HTERT RPE-1 (cell line): Measurements from ENCODE around the gene SUGCT.

ENCODE experiments used
- in situ Hi-C: fragments of 300-500 bp; cut with MboI; formaldehyde crosslinking; loops from 4 replicates; pipeline ENCODE4 v1.14.3; 2020; ENCODE audit warnings: low sequenced_read_pairs

The SUGCT gene

DNA sequence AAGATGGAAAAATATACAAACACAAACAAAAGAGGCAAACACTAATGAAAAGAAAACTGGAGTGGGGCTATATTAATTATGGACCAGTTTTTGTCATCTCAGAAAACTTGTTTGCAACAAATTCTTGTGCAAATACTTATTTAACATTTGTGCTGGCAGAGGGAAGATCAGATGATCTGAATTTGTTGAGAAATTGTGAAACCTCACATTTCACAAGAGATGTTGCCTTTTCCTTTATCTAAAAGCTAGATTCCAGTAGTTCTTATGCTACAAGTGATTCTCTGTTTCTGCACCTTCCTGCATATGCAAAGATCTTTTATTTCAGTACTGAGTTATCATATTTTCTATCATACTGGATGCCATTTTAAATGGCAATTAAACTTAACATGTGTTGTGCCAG is 320.7 kb downstream of the SUGCT start:
- in situ Hi-C loops: no loop called here

DNA sequence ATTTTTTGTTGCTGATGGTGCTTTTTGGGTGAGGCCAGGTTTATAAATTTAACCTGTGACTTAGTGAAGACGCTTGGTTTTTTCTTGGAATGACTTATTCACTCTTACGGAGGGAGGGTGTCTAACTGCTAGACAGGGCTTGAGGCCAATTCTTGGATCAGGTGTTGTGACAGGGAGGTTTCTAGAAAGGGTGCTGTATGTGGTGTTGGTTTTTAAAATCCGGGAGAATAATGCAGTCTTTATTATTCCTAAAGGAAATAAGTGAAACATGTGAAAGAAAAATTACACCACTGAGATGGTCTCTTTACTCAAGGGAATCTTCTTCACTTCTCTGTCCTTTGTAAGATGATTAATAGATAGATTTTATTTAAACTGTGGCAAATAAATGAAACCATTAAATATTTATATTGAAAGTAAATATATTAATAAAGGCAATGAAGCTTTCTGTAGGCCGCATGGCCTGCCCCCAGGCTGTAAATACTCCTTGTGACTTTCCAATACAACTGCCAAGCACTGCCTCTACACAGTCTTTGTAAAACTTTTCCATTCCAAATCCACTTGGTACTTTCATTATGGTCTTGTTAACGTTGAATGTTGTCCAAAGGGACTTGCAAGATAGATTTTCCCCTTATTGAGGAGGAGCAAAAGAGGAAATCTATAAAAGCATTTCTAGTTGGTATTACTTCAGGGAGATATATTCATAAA is 323.1 kb downstream of the SUGCT start:
- in situ Hi-C loops: no loop called here

DNA sequence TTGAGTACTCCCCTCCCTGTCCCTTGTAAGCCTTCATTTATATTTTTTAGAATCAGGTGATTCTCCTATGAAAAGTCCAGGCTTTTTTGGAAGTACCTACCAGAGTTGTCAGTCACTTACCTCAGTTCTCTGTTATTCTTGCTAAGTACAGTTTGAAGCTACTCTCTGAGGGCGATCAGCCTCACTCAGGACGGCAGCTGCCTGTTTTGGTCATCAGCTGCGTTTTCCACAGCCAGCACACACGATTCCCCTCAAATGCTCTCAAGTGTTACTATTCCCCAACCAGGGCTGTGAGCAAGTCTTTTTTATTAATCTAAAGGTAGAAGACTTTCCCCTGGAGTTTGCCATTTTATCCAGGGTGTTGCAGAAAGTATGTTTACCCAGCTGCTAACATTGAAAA is 328.6 kb downstream of the SUGCT start:
- in situ Hi-C loops: no loop called here

DNA sequence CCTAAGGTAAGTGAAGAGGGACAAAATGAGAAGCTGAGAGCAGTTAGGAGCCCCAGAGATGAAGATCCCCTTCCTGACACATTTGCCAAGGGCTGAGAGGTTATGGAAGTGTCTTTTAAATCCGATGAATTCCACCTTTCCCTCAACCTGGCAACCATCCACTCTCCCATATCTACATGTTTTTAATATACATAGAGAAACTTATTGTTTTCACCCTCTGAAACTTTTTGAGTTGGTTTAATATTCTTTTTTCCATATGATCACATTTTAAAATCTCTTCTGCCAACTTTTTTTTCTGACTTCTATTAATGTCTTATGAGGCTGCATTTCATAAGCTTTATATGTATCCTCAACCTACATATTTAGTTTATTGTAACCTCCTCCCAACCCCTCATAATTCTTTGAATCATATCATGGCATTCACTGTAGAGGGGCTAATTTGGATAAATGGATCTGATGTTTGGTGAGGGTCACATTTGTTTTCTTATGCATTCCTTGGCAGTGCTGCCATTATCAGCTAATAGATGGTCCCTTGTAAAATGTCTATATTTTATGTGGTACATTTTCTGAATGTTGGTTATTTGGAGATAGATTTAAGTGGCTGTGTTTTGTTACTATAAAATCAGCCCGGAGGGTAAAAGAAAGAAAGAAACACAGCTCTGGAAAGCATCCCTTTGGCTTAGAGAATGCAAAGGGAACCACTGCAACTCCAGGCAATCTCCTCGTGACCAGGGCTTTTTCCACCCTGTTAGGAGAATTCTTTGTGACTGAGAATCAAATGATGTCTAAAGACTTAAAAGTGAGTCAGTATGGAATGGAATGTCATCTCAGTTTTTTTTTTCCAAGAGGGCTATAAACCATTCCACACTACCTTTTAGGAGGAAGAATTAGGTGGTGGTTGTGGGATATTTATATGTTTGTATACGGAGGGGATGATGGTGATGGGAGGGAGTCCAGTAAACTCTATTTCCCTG is 334.4 kb downstream of the SUGCT start:
- in situ Hi-C loops: no loop called here

DNA sequence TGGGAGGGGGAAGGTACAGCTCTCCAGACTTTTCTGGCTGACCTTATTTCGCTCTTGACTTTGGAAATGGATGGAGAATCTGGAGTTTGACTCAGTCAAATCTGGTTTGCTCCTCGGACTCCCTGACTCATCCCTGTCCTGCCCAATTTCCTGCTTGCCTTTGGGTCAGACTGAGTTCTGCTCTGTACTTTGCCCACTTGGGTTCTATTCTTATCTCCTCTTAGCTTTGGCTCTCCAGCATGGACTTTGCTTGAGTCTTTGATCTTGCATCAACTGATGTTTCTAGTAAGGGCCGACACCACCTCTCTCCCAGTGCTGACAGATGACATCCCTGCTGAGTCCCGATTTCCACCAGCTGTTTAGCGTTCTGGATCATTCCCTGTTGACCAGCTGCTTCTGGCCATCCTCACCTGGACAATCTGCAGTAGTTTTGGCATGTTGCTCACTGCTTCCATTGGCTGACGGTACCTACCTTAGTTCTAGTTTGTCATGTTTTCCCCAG is 335.3 kb downstream of the SUGCT start:
- in situ Hi-C loops: no loop called here

DNA sequence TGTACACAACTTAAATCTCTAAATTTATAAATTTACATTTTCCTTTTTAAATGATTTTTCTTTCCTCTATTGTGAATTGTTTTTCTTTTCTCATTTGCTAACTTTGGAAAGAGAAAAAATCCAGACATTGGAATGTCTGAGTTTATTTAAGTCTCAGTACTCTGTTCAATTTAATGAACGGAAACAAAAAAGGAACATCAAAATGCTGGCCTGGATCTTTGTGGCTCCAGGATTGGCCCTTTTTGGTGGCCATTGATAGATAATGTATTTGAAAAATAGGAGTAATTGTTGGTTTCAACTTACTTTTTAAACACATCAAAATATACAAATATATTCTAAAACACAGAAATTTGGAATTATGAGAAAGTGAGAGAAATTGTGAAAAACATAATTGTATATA is 336.0 kb downstream of the SUGCT start:
- in situ Hi-C loops: no loop called here

DNA sequence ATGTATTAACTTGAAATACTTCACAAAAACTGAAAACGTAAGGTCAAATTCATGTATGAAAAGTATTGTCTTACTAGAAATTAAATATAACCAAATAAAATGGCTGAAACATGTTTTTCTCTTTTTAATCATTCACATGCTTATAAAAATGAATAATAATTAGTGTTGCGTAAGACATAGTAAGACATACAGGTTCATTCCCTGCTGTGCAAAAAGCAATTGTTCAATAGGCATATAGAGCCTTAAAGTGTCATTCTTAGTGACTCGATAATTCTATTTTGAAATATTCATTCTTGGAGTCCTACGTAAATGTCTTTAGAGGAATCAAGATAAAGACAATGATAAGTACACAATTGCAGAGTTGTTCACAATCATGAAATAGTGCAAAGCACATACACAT is 337.1 kb downstream of the SUGCT start:
- in situ Hi-C loops: no loop called here

DNA sequence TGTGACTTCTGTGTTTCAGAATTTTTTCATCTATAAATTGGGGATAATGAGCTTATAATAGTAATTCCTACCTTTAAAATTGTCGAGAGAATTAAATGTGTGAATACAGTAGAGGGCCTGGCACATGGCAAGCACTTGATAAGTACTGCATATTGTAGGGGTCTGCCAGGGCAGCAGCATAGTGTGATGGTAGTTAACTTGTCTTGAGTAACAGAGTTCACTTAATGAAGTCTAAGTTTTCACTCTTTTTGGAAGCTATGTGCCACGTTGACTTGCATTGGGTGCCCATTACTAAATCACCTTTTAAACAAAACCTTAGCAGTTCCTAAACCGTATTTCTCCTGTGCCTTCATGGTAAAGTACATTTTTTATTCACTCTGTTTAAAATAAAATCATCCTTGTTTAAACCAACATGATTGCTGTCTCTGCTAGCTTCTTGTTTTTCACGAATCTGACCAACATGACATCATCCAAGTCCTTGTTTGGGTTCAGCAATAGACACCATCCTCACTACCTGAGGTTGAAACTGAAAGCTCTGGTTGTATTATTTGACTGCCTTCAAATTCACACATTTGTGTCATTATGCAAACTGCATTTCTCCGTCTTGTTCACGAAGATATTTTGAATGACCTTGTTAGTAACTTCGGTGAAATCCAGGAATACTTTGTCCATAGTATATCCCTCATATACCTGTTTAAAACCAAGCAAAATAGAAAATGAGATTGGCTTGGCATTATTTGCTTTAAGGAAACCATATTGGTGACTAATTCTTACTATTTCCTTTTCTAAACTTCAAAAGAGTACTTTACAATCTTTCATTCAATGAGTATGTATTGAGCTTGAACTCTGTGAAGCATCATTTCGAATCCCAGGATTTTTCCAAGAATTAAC is 340.2 kb downstream of the SUGCT start:
- in situ Hi-C loops: no loop called here

DNA sequence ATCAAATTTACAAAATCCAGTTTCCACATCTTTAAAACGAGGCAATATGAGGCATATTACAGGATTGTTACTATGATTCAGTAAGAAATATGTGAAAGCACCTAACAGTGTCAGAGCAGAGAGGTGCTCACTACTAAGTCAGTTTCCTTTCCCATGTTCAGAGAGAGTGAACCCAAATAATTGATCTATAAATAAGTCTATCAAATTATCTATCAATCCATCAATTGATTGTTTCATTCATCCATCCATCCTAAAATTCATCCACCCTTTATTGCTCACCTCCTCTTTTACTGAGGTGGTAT is 340.8 kb downstream of the SUGCT start:
- in situ Hi-C loops: no loop called here

DNA sequence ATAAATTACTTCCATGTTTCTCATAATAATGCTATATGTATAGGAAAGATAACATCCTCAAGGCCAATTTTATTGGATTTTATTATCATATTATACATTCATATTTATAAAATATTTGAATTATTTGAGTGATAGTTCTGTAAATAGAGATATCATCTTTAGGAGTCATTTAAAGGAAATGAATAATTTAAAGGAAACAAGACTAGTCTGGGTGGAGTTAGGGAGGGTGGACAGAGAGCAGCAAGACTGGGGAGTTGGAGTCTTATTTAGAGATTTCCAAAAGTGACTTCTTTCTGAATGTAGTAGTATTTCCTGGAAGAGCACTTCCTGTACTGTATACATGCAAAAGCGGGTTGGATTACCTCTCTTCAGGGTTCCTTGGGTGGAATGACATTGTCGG is 342.3 kb downstream of the SUGCT start:
- in situ Hi-C loops: no loop called here

DNA sequence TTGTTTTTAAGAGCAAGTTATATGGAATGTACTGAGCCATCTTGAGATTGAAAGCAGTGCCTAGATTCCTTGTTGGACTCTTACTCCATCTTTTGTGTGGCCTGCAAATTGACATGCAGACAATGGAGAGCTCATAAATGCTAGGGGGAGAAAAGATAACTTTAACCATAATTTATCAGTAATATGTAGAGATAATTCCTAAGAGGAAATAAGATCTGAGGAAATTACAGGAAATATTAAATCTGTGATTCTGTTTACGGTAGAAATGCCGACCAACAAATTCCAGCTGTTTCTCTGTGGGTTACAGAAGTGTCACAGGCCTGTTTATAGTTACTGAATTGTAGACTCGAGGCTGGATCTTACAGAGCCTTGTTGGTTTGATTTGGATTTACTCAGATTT is 348.0 kb downstream of the SUGCT start:
- in situ Hi-C loops: no loop called here

DNA sequence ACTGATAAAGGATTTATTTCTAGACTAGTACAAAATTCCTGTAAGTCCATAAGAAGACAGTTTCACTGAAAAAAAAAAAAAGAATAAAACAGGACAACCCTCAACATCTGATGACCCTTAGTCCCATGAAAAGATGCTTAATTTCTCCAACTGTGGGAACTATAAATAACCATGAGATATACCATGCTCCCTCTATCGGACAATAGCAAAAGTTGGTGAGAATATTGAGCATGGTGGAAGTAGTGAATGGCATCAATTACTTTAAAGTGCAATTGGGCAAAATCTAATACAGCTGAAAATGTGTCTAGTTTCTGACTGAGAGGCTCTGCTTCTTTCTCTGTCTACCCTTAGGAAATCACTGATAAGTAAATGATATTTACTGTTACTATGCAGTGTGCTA is 348.8 kb downstream of the SUGCT start:
- in situ Hi-C loops: no loop called here

DNA sequence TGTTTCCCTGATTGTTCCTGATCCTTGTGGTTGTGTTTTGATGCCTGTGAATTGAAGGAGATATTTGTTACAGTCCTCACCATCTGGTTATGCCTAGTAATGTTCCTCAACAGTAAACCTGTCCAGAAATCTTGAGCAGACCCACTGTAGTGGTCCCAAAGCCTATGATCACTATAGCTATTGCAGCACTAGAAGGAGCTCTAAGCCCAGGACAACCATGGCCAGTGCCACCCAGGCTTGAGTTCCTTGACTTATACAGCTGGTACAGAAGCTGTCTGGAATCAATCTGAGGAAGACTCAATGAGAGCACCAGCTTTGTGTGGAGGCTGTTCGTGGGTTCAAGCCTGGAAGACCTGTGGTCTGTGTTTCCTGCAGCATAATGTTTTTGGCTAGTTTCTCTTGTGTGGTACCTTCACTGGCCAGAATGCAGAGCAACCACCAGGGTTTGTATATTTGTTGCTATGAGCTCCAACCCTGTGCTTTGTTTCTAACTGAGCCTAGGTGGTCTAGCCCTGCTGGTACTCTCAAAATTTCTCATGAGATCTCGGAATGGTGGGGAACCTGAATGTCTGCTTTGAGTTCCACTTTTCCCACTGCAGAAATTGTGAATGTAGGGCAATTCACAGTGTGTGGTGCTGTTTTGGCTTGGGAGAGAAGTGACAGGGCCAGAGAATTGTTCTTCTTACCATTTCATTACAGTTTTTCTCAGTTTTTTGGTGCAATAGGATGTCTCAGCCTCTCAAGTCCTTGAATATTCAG is 355.2 kb downstream of the SUGCT start:
- in situ Hi-C loops: no loop called here

DNA sequence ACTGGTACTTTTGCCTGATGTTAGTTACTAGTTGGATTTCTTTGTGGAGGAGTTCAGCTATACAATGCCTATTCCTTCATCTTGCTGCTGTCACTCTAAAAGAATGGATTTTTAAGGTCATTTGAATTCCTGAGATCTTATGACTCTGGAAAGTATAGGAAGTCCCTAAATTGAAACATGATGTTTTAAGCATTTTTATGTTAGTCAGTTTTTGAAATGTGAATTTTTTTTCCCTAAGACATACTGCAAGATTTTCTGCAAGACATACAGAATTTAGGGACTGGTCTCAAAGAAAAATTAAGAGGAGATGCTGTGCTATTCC is 355.8 kb downstream of the SUGCT start:
- in situ Hi-C loops: no loop called here

DNA sequence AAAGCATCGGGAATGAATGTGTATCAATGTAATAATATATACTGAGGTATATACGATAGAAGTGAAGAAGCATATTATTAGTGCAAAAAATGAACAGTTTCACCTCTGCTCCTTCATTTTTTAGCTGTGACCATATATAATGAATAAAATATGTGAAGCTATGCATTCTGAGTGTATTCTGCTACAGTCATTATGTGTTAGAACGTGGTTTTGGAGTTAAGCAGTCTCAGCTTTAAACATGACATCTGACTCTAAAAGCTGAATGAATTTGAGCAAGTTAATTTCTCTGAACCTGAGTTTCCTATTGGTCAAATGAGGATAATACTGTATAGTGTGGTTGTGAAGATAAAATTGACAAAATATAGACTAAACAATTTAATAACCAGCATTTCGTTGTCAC is 358.1 kb downstream of the SUGCT start:
- in situ Hi-C loops: no loop called here

DNA sequence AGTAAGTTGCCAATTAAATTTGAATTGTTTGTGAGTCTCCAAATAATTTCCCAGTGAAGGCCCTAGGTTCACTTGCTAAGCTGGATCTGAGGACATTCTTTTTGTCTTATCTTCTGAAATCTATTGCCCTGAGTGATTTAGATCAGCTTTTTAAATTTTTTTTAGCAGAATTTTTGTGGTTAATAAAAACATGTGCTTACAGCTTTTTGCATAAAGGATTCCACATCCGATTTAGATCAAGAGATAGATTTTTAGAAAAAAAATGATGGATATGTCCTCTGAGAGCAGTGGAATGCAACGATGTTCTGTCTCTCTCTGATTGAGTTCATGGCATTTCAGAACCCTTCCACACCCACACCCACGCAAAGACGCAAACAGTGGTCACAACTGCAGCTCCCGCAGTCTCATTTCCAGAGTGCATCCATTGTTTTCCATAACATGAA is 358.8 kb downstream of the SUGCT start:
- in situ Hi-C loops: no loop called here

DNA sequence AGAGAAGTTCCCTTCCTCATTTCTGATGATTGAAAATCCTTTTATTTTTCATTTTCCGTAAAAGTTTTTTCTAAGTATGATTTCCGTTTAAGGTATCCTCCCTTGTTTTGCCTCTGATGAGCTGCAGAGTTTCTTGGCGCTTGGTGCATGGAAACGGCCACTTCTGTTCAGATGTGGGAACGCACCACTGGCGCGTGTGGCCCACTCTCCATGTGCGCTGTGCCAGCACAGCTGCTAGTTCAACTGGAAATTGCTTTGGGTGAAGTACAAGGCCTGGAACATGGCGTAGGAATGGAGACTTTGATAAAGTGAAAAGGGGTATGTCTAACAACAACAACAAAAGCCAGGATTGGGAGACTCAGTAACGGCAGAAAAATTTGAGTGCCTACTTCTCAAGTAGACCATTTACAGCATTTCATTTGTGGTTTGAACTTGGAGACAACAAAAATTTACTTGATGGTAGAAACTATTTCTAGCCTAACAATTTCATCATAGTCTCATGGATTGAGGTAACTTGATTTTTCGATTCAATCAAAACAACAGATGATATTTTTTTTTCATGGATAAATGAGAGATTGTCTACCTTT is 364.2 kb downstream of the SUGCT start:
- in situ Hi-C loops: no loop called here

DNA sequence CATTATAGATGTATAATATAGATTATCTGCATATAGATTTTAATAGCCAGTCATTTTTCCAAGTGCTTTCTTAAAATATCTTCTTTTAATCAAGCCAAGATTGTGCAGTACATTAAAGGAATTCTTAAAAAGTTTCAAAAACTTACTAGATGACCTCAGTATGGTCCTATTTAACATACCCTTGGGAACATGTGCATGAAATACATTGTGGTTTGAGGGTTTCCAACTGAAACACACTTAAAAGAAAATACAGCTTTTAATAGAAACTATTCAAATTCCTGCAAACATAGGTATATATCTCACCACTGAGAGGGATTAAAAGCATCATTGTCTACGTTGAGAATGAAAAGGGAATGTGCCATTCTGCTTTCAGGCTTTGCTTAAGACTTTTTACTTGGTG is 364.9 kb downstream of the SUGCT start:
- in situ Hi-C loops: no loop called here

DNA sequence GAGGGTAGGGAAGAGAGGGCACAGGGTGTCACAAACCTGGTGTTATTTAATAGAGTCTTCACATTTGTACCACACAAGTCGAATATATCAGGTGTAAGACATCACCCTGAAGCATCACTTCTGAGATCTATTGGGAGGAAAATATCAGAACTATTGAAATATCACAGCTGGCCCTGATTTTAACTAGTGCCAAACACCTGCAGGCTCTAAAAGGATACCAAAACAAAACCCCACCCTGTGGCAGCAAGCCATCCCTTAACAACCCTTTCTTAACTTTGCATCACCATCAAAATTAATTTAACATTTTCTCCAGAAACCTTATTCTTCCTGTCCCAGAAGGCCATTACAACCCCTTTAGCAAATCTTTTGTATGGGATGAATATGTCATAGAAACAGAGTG is 365.4 kb downstream of the SUGCT start:
- in situ Hi-C loops: no loop called here

DNA sequence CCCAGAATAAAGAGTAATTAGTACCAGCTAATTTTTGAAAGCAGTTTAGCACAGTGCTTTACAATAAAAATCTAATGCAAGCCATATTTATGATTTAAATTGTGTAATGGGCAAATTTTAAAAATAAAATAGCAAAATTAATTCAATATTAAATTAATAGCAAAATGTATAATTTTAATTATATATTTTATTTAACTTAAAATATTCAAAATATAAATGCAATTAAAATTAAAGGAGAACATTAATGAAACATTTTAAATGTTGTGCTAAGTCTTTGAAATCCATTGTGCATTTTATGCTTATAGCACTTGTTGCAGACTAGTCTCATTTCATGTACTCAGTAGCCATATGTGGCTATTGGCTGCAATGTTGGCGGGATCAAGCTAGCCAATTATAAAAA is 367.6 kb downstream of the SUGCT start:
- in situ Hi-C loops: no loop called here
